Ovary (tissue), 3 donors: ENCODE results near the gene BCAS1.

Experiments used
- POLR2A ChIP-seq: fragments of 450-650 bp; IDR thresholded peaks from one replicate; pipeline ENCODE4 v1.6.1; 2017; ENCODE audit warnings: antibody characterized with exemption, mild to moderate bottlenecking, moderate library complexity
- TF ChIP-seq, protein P1 (sequence below), 3 donors: fragments of 450-650 bp in 2 of 3; fragments of 200-600 bp in 1 of 3; IDR thresholded peaks; one replicate each; pipeline versions ENCODE4 v1.5.1 to v1.8.0; 2016 to 2022; ENCODE audit warnings: antibody characterized with exemption in 3 of 3, mild to moderate bottlenecking in 1 of 3
- donor health status: DM: no; HTN: no; CAD: no.

DNA sequence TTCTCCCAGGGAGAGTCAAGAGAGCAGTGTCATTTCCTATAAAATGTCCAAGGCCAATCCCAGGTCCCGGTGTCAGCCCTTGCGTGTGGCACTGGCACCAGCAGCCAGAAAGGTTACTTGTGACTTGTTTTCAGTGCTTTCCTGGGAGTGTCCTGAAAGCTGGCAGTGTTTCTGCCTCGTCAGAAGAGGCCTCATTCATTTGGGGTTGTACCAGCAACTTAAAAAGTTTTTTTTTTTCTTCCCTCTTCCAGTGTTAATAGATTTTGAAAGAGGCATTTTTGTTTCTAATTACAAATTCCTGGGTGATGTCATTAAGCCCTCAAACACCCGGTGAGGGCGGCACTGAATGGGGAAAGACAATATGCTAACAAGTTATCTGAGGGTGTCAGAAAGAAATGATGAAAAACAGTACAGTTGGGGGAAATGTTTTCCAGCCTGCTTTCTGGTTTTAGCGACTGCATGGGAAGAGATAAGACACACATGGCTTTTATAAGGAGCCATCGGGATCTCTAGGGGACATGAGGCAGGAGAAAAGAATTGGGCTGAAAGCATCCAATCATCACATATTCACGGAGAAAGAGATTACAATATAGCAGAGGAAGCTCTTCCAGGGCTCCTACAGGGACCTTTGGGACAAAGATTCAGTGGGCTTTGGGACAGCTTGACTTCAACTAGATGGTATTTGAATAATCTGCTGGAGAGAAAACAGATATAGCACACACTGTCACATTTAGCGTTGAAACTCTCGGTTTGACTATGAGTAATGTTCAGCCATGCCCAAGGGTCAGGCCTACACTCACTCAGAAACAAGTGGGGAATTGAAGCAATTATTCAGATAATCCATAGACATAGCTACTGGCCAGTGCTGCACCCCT lies 153.0 kb downstream of the BCAS1 start:
- TF ChIP-seq, protein P1, sequence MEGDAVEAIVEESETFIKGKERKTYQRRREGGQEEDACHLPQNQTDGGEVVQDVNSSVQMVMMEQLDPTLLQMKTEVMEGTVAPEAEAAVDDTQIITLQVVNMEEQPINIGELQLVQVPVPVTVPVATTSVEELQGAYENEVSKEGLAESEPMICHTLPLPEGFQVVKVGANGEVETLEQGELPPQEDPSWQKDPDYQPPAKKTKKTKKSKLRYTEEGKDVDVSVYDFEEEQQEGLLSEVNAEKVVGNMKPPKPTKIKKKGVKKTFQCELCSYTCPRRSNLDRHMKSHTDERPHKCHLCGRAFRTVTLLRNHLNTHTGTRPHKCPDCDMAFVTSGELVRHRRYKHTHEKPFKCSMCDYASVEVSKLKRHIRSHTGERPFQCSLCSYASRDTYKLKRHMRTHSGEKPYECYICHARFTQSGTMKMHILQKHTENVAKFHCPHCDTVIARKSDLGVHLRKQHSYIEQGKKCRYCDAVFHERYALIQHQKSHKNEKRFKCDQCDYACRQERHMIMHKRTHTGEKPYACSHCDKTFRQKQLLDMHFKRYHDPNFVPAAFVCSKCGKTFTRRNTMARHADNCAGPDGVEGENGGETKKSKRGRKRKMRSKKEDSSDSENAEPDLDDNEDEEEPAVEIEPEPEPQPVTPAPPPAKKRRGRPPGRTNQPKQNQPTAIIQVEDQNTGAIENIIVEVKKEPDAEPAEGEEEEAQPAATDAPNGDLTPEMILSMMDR (IDR thresholded peaks at IDR 0.05) = peak in 1 of 3 donors; percentile 6
- no peak for TF ChIP-seq POLR2A
